ENCODE measurements around the gene STXBP6.

GRCh38 chr14:24965934-24966578, 83.9 kb downstream of the STXBP6 start:
- TF ChIP-seq CTCF (IDR thresholded peaks at IDR 0.05; ENCODE audit: insufficient read depth, low read length, poor library complexity, severe bottlenecking) = no peak
- TF ChIP-seq EZH2phosphoT487 (conservative IDR thresholded peaks at IDR 0.05; ENCODE audit: low read length) = no peak

Data from SU-DHL-6 (cell line).